Measurements from ENCODE around the gene COMMD1.
A peak's percentile ranks its signal among the peaks of the same experiment; 100 is the strongest.
"Not testable (repeated sequence)": the region's sequence is repeated elsewhere in the genome, so short reads cannot be mapped to it uniquely, and the experiment has no call there.

COMMD1 gene

GRCh38 chr2:61995065-61995464 is 89.6 kb downstream of the COMMD1 start:
- no peaks in the 10 kb centered on the region for H3K27me3 Mint-ChIP-seq
- ATAC-seq (replicated peaks): no peak
- H3K4me3 Mint-ChIP-seq: no peak overlapping the region
- peak overlapping the region in 1 of 2 donors; percentile 25 for H3K27ac Mint-ChIP-seq
- no peaks in the 10 kb centered on the region for H3K9me3 Mint-ChIP-seq
- H3K4me1 Mint-ChIP-seq (ENCODE audit: low read depth in 2 of 2): no peaks in the 10 kb centered on the region
- DNase-seq: no peak
- no peaks in the 10 kb centered on the region for H3K36me3 Mint-ChIP-seq (ENCODE audit: insufficient read depth)

DNA sequence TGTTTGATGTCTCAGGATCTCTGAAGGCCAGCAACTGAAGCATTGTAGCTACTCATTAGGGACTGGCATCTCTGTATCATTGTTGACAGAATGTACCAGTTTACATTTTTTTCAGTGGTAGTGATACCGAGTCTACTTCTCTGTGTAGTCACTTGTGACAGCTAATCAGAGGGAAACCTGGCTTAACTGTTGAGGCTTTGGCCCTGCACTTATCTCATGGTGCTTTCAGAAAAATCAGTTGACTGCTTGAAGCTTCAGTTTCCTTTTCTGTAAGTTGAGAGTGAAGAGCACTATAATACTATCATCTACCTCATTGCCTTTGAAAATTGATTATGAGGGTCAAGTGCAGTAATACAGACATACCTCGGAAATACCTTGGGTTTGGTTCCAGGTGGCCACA is 90.0 kb downstream of the COMMD1 start:
- H3K4me1 Mint-ChIP-seq (ENCODE audit: low read depth in 2 of 2): no peaks in the 10 kb centered on the region
- H3K27ac Mint-ChIP-seq: peak overlapping the region in 1 of 2 donors; percentile 25
- no peaks in the 10 kb centered on the region for H3K27me3 Mint-ChIP-seq
- no peak overlapping the region for H3K4me3 Mint-ChIP-seq
- no peaks in the 10 kb centered on the region for H3K36me3 Mint-ChIP-seq (ENCODE audit: insufficient read depth)
- ATAC-seq (replicated peaks) (no peak), DNase-seq (no peak)
- H3K9me3 Mint-ChIP-seq: no peaks in the 10 kb centered on the region

- Mint-ChIP-seq H3K36me3 (ENCODE audit: insufficient read depth) (no peaks in the 10 kb centered on the region), H3K27me3 (no peaks in the 10 kb centered on the region)
These were observed 93.0 kb downstream of the COMMD1 start for GRCh38 chr2:61998426-61998825.

DNA sequence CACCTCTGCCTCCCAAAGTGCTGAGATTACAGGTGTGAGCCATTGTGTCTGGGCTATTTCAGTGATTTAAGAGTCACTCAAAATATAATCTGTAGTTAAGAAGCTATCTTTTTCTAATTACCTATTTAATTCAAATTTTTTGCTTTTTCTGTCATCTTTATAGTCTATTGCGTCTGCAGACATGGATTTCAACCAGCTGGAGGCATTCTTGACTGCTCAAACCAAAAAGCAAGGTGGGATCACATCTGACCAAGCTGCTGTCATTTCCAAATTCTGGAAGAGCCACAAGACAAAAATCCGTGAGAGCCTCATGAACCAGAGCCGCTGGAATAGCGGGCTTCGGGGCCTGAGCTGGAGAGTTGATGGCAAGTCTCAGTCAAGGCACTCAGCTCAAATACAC is 95.1 kb downstream of the COMMD1 start:
- Mint-ChIP-seq H3K36me3 (ENCODE audit: insufficient read depth) (peaks cover 6% of the 10 kb centered on the region), H3K9me3 (no peaks in the 10 kb centered on the region), H3K4me1 (ENCODE audit: low read depth in 2 of 2) (no peaks in the 10 kb centered on the region), H3K27me3 (no peaks in the 10 kb centered on the region), H3K27ac (no peak overlapping the region), H3K4me3 (no peak overlapping the region)
- no peak for DNase-seq
- no peak for ATAC-seq (replicated peaks)

More at GRCh38 chr2:61998426-61998825, 93.0 kb downstream of the COMMD1 start:
- Mint-ChIP-seq H3K27ac (no peak overlapping the region), H3K4me3 (no peak overlapping the region), H3K9me3 (no peaks in the 10 kb centered on the region), H3K4me1 (ENCODE audit: low read depth in 2 of 2) (no peaks in the 10 kb centered on the region)
- no peak for ATAC-seq (replicated peaks)
- DNase-seq: no peak

DNA sequence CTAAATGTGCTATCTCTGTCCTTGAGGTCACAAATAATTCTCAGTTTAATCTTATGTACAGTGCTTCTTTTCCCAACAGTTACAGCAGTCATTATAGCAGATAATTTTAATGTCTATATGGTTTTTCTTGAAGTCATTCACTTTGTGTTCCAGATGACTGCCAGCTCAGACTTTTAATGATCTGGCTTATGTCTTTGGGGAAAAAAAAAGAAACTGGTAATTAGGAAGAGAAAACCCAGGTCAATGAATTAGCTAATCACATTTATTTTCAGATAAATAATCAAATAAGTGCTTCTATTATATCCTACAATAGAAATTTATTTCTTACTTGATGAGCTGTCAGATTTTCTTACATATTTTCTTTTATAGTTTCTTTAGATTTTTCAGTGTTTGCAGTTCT is 96.0 kb downstream of the COMMD1 start:
- Mint-ChIP-seq H3K4me3 (no peak overlapping the region), H3K4me1 (ENCODE audit: low read depth in 2 of 2) (no peaks in the 10 kb centered on the region), H3K36me3 (ENCODE audit: insufficient read depth) (peaks cover 6% of the 10 kb centered on the region), H3K27ac (no peak overlapping the region), H3K27me3 (no peaks in the 10 kb centered on the region), H3K9me3 (no peaks in the 10 kb centered on the region)
- no peak for DNase-seq
- no peak for ATAC-seq (replicated peaks)

DNA sequence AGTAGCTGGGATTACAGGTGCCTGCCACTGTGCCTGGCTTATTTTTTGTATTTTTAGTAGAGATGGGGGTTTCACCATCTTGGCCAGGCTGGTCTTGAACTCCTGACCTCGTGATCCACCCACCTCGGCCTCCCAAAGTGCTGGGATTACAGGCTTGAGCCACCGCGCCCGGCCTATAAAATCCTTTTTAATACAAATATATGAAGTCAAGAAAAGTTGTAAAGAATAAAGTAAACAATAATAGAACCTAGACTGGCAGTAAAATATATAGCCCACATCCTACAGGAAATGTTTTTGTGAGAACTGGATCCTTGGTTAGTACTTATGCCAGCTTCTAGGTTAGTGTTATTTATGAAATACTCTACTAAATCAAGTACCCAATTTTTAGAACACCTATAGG is 99.0 kb downstream of the COMMD1 start:
- not testable (repeated sequence) for H3K9me3 Mint-ChIP-seq; H3K27me3 Mint-ChIP-seq; H3K4me3 Mint-ChIP-seq; ATAC-seq (replicated peaks); DNase-seq; H3K36me3 Mint-ChIP-seq (ENCODE audit: insufficient read depth); H3K27ac Mint-ChIP-seq; H3K4me1 Mint-ChIP-seq (ENCODE audit: low read depth in 2 of 2)

- ATAC-seq (replicated peaks) (no peak), DNase-seq (no peak)
- Mint-ChIP-seq H3K27ac (no peak overlapping the region), H3K4me1 (ENCODE audit: low read depth in 2 of 2) (no peaks in the 10 kb centered on the region), H3K27me3 (no peaks in the 10 kb centered on the region), H3K36me3 (ENCODE audit: insufficient read depth) (peaks cover 8% of the 10 kb centered on the region), H3K9me3 (no peaks in the 10 kb centered on the region), H3K4me3 (no peak overlapping the region)
These were observed 102.1 kb downstream of the COMMD1 start for GRCh38 chr2:62007555-62007954.

DNA sequence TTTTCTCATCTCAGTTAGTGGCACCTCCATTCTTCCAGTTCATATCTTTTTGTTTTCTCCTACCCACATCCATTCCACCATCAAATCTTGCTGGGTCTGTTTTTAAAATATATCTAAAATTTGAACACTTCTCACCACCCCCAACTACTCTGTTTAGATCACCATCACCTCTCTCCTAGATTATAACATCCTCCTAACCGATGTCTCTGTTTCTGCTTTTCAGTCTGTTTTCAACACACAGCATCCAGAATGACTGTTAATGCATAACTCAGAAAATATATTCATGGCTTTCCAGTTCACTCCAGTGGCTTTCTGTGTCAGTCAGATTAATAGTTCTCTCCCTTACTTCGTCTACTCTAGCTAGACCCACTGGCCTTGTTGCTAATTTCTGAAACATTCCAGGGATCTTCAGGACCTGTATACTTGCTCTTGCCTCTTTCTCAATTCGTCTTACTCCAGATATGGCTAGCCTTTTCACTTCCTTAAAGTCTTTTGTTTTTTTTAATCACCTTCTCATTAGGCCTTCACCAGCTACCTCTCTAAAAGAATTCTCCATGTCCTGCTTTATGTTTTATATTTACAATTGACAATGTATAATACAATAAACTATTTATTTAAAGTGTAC is 105.3 kb downstream of the COMMD1 start:
- DNase-seq (no peak), ATAC-seq (replicated peaks) (no peak)
- no peaks in the 10 kb centered on the region for H3K9me3 Mint-ChIP-seq
- H3K27me3 Mint-ChIP-seq: no peaks in the 10 kb centered on the region
- no peak overlapping the region for H3K27ac Mint-ChIP-seq
- no peak overlapping the region for H3K4me3 Mint-ChIP-seq
- H3K4me1 Mint-ChIP-seq (ENCODE audit: low read depth in 2 of 2): peaks cover 0 to 4% of the 10 kb centered on the region in 2 donors
- H3K36me3 Mint-ChIP-seq (ENCODE audit: insufficient read depth): peaks cover 4% of the 10 kb centered on the region

DNA sequence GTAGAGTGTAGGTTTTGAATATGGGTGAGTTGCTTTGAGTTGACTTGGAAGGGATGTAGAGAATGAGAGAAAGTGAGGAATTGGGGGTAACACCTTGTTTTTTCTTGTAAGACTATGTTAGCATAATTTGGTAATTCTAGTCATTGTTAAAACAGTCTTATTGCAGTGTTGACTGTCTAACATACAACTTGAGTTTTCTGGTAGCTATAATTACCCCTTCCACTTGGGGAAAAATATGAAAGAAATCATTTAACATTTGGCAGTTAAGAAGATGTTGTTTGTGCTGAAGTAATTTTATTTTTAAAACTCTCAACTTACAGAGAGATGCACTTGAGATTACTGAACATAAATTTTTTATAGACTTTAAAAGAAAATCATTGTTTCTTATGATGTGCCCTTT is 108.2 kb downstream of the COMMD1 start:
- no peak for DNase-seq
- Mint-ChIP-seq H3K9me3 (no peaks in the 10 kb centered on the region), H3K27me3 (no peaks in the 10 kb centered on the region), H3K4me1 (ENCODE audit: low read depth in 2 of 2) (peaks cover 0 to 4% of the 10 kb centered on the region in 2 donors), H3K36me3 (ENCODE audit: insufficient read depth) (peaks cover 6% of the 10 kb centered on the region), H3K4me3 (no peak overlapping the region), H3K27ac (no peak overlapping the region)
- no peak for ATAC-seq (replicated peaks)

DNA sequence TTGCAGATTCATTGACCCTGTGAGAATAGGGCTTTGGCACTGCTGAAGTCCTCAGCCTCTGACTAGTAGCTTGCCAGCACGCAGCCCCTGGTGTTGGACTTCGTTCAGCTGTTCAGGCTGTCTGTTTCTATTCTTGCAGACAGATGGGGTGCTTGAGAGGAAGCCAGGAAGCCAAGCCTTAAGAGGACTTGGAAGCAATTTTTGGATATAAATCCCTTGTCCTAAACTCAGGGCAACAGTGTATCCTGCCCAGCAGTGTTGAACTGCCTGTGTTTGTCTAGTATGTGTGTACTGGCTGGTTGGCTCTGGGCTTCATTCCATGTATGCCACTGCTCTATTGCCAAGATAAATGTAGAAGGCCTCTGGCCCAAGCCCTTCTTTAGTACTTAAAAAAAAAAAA is 108.6 kb downstream of the COMMD1 start:
- Mint-ChIP-seq H3K36me3 (ENCODE audit: insufficient read depth) (peaks cover 6% of the 10 kb centered on the region), H3K27ac (no peak overlapping the region), H3K27me3 (no peaks in the 10 kb centered on the region), H3K9me3 (no peaks in the 10 kb centered on the region), H3K4me1 (ENCODE audit: low read depth in 2 of 2) (peaks cover 0 to 6% of the 10 kb centered on the region in 2 donors), H3K4me3 (no peak overlapping the region)
- ATAC-seq (replicated peaks): no peak
- DNase-seq: no peak

DNA sequence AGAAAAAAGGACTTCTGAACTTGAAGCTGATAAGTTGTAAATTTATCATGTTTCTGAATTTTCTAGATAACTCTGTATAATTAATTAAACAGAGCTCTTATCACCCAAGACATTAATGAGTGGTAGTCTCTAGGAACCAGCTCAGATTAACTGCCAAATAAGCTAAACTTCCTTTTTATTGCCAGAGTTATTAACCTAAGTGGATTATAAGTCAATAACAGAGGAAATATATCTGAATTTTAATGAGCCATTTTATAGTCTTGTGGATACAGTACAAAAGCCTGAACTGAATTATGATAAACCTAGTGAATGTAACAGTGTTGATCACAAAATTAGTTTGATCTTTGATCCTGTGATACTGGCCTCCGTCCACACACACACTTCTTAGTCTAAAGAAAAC is 111.5 kb downstream of the COMMD1 start:
- no peaks in the 10 kb centered on the region for H3K9me3 Mint-ChIP-seq
- no peak for ATAC-seq (replicated peaks)
- no peak overlapping the region for H3K27ac Mint-ChIP-seq
- H3K36me3 Mint-ChIP-seq (ENCODE audit: insufficient read depth): peaks cover 3% of the 10 kb centered on the region
- H3K4me1 Mint-ChIP-seq (ENCODE audit: low read depth in 2 of 2): peaks cover 0 to 7% of the 10 kb centered on the region in 2 donors
- H3K4me3 Mint-ChIP-seq: no peak overlapping the region
- no peak for DNase-seq
- no peaks in the 10 kb centered on the region for H3K27me3 Mint-ChIP-seq

- DNase-seq: no peak
- no peaks in the 10 kb centered on the region for H3K9me3 Mint-ChIP-seq
- no peak overlapping the region for H3K4me3 Mint-ChIP-seq
- H3K27ac Mint-ChIP-seq: no peak overlapping the region
- no peaks in the 10 kb centered on the region for H3K4me1 Mint-ChIP-seq (ENCODE audit: low read depth in 2 of 2)
- H3K27me3 Mint-ChIP-seq: no peaks in the 10 kb centered on the region
- ATAC-seq (replicated peaks): no peak
- H3K36me3 Mint-ChIP-seq (ENCODE audit: insufficient read depth): peaks cover 3% of the 10 kb centered on the region
These were observed 124.4 kb downstream of the COMMD1 start for GRCh38 chr2:62029910-62030309.

DNA sequence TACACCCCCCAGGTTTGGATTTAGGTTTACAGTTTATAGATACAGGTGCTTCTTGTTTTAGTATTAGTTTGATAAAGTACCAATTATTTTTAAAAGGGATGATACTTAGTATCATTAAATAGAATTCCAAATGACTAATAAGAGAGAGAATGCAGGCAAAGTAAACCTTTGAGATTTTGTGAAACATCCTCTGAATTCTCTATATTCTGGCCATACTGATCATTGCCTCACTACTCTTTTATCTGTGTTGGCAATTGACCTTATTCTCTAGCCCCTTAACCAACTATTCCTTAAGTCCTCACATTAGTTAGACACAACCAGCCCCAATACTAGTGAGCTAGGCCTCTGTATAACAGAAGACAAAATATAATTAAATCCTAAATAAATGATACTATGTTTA is 125.4 kb downstream of the COMMD1 start:
- H3K27ac Mint-ChIP-seq: peak overlapping the region in 1 of 2 donors; percentile 71
- H3K4me3 Mint-ChIP-seq: no peak overlapping the region

GRCh38 chr2:62032096-62032495 is 126.6 kb downstream of the COMMD1 start:
- peak overlapping the region in 1 of 2 donors; percentile 71 for H3K27ac Mint-ChIP-seq
- H3K27me3 Mint-ChIP-seq: no peaks in the 10 kb centered on the region
- no peak overlapping the region for H3K4me3 Mint-ChIP-seq
- DNase-seq: no peak
- no peaks in the 10 kb centered on the region for H3K4me1 Mint-ChIP-seq (ENCODE audit: low read depth in 2 of 2)
- peaks cover 3% of the 10 kb centered on the region for H3K36me3 Mint-ChIP-seq (ENCODE audit: insufficient read depth)
- H3K9me3 Mint-ChIP-seq: no peaks in the 10 kb centered on the region
- no peak for ATAC-seq (replicated peaks)

More for the DNA sequence above, 125.4 kb downstream of the COMMD1 start:
- H3K4me1 Mint-ChIP-seq (ENCODE audit: low read depth in 2 of 2): no peaks in the 10 kb centered on the region
- H3K27me3 Mint-ChIP-seq: no peaks in the 10 kb centered on the region
- ATAC-seq (replicated peaks) (no peak), DNase-seq (no peak)
- peaks cover 3% of the 10 kb centered on the region for H3K36me3 Mint-ChIP-seq (ENCODE audit: insufficient read depth)
- H3K9me3 Mint-ChIP-seq: no peaks in the 10 kb centered on the region

GRCh38 chr2:62034715-62035114 is 129.2 kb downstream of the COMMD1 start:
- ATAC-seq (replicated peaks) (no peak), DNase-seq (no peak)
- Mint-ChIP-seq H3K4me1 (ENCODE audit: low read depth in 2 of 2) (peaks cover 6 to 13% of the 10 kb centered on the region in 2 donors), H3K4me3 (no peak overlapping the region), H3K36me3 (ENCODE audit: insufficient read depth) (peaks cover 3% of the 10 kb centered on the region), H3K27ac (no peak overlapping the region), H3K9me3 (no peaks in the 10 kb centered on the region), H3K27me3 (no peaks in the 10 kb centered on the region)

Measured in effector memory CD8-positive, alpha-beta T cell (primary cell).